ENCODE results near the gene LRRFIP2.
"Not testable (repeated sequence)": the region's sequence is repeated elsewhere in the genome, so short reads cannot be mapped to it uniquely, and the experiment has no call there.

Gene LRRFIP2

DNA sequence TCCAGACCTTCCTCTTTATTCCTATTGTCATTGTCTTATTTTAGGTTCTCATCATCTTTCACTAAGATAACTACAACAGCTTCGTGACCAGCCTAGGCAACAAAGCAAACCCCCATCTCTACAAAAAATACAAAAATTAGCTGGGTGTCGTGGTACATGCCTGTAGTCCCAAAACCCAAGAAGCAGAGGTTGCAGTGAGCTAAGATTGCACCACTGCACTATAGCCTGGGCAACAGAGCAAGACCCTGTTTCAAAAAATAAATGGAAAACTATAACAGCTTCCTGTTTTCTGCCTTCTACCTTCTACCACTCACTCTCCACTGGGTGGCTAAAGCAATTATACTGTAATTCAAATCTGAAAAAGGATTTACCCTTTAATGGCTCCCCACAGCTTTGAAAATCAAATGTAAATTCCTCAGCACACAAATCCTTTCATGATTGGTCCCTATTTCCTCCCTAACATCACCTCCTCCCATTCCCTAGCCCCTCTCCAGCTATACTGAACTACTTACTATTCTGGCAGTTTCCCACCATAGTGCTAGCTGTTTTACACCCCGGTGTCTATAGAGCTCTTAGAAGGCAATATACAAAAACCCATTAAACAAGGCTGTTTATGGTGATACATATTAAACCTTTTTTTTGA lies 33.4 kb downstream of the LRRFIP2 start:
- no peak for DNase-seq

DNA sequence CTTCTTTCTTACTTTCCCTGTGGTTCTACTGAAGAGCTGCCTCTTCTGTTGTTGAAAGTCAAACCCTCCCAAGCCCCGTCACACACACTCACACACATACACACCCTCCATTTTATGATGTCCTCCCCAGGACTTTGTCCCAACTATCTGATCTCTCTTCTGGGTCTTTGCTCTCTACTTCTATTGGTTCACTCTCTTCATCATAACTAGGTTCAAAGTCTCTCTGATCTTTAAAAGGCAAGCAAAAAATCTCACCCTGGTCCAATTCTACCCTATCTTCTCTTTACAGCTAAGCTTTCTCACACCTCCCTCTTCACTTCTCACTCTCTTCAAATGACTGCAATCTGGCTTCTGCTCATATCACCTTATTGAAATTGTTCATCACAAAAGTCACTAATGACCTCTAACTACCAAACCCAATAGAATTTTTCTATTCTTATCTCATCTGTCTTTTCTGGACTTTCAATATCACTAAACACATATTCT lies 34.8 kb downstream of the LRRFIP2 start:
- DNase-seq: no peak

- no peak for DNase-seq
Observed at GRCh38 chr3:37138816-37139215, 35.6 kb downstream of the LRRFIP2 start.

- DNase-seq: no peak
Observed at GRCh38 chr3:37137516-37137915, 36.9 kb downstream of the LRRFIP2 start.

DNA sequence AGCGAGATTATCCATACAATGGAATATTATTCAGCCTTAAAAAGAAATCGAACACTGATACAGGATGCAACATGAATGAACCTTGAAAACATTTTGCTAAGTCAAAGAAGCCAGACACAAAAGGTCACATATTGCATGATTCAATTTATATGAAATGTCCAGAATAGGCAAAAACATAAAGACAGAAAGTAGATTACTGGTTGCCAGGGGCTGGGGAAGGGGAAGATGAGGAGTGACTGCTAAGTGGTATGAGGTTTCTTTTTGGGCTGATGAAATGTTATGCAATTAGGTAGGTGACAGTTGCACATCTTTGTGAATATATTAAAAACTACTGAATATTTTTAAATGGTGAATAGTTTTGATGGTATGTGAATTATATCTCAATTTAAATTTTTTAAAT lies 38.3 kb downstream of the LRRFIP2 start:
- no peak for DNase-seq

GRCh38 chr3:37135561-37135960 lies 38.8 kb downstream of the LRRFIP2 start:
- no peak for DNase-seq

DNA sequence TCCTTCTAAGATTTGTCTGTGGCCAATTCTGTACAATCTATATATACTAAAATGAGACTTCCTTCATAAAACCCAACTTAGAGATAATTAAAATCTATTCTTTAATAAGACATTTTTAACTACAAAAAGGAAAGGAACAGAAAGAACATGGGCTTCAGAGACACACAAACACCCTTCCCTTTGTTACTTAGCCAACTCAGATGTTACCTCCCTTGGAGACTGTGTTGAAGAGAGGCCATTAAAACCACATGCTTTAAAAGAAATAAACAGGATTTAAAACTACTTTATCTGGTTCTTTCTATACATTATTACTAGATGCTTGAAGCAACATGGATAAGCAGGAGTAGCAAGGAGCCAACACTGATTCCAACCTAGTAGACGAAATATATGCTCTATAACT lies 42.0 kb downstream of the LRRFIP2 start:
- no peak for DNase-seq

GRCh38 chr3:37131860-37132144 lies 42.6 kb downstream of the LRRFIP2 start:
- no peak for DNase-seq

DNA sequence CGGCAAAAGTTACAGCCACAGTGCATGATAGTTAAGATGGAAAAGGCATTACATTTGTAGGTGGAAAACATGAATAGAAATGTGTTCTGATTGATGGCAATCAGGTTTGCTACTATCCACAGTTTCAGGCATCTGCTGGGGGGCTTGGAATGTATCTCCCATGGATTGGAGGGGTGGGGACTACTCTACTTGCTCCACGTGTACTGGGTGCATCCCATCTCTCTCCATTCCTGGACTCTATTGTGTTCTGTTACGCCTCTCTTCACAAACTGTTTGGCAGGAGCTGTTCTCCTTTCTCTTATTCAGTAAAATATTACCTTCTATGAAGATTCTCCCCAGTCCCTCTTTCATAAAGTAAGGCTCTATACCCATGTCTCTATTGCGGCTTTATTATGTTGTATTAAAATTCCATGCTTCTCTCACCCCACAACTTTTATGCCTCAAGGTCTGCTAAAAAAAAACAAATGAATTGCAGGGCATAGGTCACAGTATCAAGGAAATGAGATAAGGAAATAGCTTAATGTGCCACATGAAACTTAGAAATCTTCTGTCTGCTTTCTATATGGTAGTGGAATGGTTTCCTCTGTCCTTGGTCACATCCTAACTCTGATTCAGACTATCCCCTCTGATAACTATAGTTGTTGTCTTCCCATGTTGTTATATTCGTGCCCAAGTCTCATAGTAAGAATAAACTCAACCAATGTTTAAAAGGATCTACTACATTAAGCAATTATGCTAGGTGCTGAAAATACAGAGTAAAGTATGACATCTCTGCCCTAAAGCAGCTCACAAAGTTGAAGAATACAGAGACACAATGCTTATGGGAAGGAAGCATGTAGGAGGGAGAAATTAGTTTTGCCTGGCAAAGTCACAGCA lies 43.2 kb downstream of the LRRFIP2 start:
- DNase-seq: no peak

GRCh38 chr3:37130448-37130847 lies 43.9 kb downstream of the LRRFIP2 start:
- no peak for DNase-seq

DNA sequence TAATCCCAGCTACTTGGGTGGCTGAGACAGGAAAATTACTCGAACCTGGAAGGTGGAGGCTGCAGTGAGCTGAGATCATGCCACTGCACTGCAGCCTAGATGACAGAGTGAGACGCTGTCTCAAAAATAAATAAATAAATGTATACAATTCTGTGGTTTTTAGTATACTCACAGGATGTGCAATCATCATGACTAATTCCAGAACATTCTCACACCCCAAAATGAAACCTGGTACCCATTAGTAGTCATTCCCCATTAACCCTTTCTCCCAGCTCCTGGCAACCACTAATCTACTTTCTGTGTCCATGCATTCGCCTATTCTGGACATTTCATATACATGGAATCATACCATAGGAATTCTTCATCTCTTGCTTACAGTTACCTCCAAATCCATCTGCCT lies 44.5 kb downstream of the LRRFIP2 start:
- DNase-seq: no peak

DNA sequence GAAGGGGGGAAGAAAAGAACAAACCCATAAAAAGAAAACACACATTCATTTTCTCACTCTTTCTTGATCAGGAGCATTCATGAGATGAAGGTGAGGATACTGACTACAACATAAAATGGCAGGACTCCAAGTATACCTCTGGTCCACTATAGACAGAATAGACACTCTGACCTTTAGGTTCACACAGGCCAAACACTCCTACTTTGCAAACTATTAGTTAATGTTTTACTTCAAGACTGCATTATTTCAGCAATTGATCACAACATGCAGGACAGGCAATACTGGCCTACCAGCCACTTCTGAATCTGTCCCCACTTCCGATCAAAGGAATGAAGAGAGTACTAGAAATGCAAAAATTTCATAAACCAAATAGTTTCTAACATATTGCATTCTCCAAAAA lies 47.0 kb downstream of the LRRFIP2 start:
- DNase-seq: no peak

DNA sequence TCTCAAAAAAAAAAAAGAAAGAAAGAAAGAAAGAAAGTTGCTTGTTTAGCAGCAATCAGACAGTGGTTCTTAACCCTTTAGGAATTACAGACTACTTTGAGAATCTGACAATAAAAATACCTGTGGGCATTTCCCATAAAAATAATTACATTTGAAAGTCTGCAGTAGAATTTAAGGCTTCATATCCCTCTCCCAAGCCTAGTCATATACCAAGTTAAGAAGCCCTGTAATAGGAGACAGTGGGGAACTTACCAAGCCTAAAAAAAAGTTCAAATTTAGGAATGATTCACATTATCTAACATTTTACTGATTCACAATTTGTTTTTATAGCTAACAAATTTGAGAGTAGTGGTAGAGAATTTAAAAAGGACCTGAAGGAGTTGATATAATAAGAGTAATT lies 47.5 kb downstream of the LRRFIP2 start:
- DNase-seq: no peak

DNA sequence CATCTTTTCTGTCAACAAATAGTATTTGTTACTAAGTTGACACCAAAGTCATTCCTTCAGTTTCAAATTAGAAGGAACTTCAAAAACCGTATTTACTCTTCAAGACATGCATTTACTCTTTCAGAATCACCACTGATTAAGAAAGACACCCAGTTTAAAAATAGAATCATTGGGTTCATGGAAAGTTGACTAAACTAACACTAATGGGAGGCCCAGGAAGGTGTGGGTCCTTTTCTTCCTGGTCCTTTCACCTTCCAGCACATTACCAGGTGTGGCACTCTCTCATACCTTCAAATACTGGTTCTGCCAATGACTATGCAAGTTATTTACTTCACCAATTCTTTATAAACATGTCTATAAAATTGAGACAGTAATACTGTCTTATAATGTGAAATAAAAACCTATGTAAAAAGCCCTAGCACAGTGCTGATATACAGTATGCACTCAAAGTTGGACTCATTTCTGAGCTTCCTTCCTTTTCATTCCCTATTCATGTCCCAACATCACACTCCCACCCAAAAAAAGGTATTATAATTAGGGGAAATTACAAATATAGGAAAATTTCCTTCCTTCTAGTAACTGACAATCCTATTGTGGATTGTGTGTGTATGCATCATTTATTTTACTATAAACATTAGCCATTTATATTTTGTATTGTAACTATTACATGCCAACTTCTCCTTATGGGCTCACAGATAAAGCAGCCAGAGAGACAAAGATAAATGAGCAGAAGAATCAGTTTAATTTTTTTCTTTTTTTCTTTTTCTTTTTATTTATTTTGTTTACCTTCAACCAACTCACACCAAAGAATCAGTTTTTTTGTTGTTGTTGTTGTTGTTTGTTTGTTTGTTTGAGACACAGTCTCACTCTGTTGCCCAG lies 48.9 kb downstream of the LRRFIP2 start:
- no peak for DNase-seq

GRCh38 chr3:37124435-37124834 lies 49.9 kb downstream of the LRRFIP2 start:
- DNase-seq: no peak

DNA sequence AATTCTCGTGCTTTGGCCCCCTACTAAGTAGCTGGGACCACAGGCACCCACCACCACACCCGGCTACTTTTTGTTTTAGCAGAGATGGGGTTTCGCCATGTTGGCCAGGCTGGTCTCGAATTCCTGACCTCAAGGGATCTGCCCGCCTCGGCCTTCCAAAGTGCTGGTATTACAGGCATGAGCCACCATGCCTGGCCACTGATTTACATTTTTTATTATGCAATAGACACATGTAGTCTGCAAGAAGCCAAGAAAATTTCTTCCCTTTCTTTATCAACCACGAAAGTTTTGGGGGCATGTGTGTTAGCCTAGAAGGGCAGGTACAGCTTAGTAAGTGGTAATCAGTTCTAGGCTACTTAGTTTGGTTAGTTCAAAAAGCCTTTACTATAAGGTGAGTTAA lies 51.1 kb downstream of the LRRFIP2 start:
- DNase-seq: no peak

- DNase-seq: not testable (repeated sequence)
Observed at GRCh38 chr3:37122069-37122468, 52.3 kb downstream of the LRRFIP2 start.

- no peak for DNase-seq
Observed at GRCh38 chr3:37118163-37118562, 56.2 kb downstream of the LRRFIP2 start.

DNA sequence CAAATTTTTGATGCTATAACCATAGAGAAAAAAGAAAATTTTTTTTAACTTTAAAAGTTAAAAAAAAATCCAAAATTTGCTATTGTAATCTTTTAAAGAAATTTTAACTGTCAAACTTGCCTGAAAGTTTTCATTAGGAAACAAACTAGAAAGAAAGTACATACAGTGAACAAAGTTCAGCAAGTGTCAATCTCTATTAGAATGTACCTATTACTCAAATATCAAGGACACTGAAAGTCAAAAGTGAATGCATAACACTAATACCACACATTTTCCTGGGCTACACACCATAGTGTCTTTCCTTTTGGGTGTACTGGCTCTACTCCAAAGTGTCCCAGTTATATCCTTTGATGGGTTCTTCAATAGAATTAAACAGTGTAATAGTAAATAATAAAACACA lies 56.8 kb downstream of the LRRFIP2 start:
- no peak for DNase-seq

DNA sequence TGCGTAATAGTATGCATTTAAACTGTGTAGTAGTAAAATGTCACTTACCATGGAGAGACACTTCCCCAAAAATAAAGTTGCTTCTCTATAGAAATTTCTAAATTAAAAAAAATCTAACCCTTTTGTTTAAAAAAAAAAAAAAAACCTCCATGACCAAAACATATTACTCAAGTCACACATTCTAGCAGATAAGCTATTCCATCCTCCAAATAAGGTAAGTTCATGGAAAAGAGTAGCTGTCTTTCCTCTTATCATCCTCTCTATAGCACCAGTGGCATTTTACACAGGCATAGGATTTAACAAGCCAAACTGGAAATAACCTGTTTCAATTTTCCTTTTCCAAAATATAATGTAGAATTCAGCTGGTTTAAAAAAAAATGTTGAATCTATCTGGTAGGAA lies 57.4 kb downstream of the LRRFIP2 start:
- DNase-seq: no peak

DNA sequence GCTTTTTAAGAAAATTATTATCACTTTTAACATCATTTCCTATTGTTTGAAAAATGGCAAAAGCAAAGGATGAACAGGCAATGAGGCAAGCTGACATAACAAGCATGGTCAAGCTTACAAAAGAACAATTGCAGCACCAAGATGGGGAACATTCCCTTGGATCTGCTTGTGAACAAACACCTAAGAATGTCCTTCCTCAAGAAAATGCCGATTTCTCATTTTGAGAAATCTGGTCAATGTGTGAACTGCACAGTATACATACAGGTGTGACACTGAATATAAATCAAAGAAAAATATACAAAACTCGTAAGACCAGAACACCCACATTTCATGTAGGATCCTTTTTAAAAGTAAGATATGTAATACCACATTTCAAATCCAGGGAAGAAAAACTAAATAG lies 58.9 kb downstream of the LRRFIP2 start:
- no peak for DNase-seq

DNA sequence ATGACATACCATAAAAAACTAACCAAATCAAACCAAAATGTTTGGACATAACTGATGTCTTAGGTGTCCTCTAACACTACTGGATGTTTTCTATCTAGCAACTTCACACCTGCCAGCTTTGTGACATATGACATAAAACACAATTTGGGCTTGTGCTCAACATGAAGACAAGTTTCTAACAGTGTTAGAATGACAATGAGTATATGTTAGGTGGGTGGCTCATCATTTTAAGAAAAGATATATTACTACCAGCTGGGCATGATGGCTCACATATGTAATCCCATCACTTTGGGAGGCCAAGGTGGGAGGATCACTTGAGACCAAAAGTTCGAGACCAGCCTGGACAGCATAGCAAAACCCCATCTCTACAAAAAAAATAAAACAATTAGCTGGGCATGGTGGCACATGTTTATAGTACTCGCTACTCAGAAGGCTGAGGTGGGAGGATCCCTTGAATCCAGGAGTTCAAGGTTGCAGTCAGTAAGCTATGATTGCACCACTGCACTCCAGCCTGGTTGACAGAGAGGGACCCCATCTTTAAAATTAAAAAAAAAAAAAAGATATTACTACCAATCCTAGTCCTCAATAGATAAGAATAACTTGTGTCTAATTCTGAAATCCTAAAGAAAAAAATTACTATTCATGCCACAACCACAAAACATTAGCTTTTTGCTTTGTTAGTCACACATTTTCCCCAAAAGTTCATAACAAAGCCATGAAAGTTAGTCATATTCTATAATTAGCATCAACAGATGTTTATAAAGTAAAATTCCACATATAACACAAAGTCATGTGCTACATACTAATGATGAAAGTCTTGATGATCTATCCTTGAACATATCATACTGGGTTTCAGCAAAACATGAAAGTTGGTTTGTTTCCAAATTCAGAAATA lies 59.9 kb downstream of the LRRFIP2 start:
- no peak for DNase-seq

GRCh38 chr3:37112987-37113386 lies 61.4 kb downstream of the LRRFIP2 start:
- no peak for DNase-seq
